Nephron (organoid): Measurements from ENCODE around the gene MAGI2.

Experiments used
- H3K27ac Mint-ChIP-seq, 3 experiments: 2 replicates each; pipeline ENCODE4 v1.8.0; 2020; ENCODE audit warnings: mixed read lengths in 3 of 3, mild to moderate bottlenecking in 2 of 3, moderate library complexity in 1 of 3
- H3K27me3 Mint-ChIP-seq: 2 replicates; pipeline ENCODE4 v1.8.0; 2021; ENCODE audit warnings: low read depth, mild to moderate bottlenecking, moderate library complexity, mixed read lengths
- H3K36me3 Mint-ChIP-seq: 2 replicates; pipeline ENCODE4 v1.8.0; 2020; ENCODE audit warnings: low read depth, mixed read lengths
- H3K4me1 Mint-ChIP-seq: 2 replicates; pipeline ENCODE4 v1.8.0; 2020; ENCODE audit warnings: mixed read lengths
- H3K4me3 Mint-ChIP-seq, 3 experiments: 2 replicates each; pipeline ENCODE4 v1.8.0; 2020; ENCODE audit warnings: mild to moderate bottlenecking in 3 of 3, mixed read lengths in 3 of 3, moderate library complexity in 2 of 3
- H3K9me3 Mint-ChIP-seq: 2 replicates; pipeline ENCODE4 v1.8.0; 2020; ENCODE audit warnings: mixed read lengths
- TF ChIP-seq, protein P1 (sequence below), 3 experiments: fragments of 200-600 bp; sonication (generic); IDR thresholded peaks; one replicate each; pipeline ENCODE4 v1.5.0; 2021; ENCODE audit warnings: antibody characterized with exemption in 3 of 3; ENCODE audit not compliant: unreplicated experiment in 3 of 3

Gene MAGI2

GRCh38 chr7:78862411-78862900 is 591.0 kb downstream of the MAGI2 start:
- peaks cover 16% of the 10 kb centered on the region for H3K9me3 Mint-ChIP-seq
- no peaks in the 10 kb centered on the region for H3K27me3 Mint-ChIP-seq
- H3K4me1 Mint-ChIP-seq = no peaks in the 10 kb centered on the region
- H3K36me3 Mint-ChIP-seq = peaks cover 22% of the 10 kb centered on the region
- H3K4me3 Mint-ChIP-seq = no peak overlapping the region
- TF ChIP-seq, protein P1, sequence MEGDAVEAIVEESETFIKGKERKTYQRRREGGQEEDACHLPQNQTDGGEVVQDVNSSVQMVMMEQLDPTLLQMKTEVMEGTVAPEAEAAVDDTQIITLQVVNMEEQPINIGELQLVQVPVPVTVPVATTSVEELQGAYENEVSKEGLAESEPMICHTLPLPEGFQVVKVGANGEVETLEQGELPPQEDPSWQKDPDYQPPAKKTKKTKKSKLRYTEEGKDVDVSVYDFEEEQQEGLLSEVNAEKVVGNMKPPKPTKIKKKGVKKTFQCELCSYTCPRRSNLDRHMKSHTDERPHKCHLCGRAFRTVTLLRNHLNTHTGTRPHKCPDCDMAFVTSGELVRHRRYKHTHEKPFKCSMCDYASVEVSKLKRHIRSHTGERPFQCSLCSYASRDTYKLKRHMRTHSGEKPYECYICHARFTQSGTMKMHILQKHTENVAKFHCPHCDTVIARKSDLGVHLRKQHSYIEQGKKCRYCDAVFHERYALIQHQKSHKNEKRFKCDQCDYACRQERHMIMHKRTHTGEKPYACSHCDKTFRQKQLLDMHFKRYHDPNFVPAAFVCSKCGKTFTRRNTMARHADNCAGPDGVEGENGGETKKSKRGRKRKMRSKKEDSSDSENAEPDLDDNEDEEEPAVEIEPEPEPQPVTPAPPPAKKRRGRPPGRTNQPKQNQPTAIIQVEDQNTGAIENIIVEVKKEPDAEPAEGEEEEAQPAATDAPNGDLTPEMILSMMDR (IDR thresholded peaks at IDR 0.05; ENCODE audit: unreplicated experiment in 3 of 3) = no peak
- H3K27ac Mint-ChIP-seq = no peak overlapping the region

- TF ChIP-seq, protein P1 (IDR thresholded peaks at IDR 0.05; ENCODE audit: unreplicated experiment in 3 of 3) = no peak
- Mint-ChIP-seq H3K4me1 (peaks cover 7% of the 10 kb centered on the region), H3K9me3 (peaks cover 4% of the 10 kb centered on the region), H3K27ac (no peak overlapping the region), H3K4me3 (no peak overlapping the region), H3K27me3 (no peaks in the 10 kb centered on the region), H3K36me3 (no peaks in the 10 kb centered on the region)
Observed at GRCh38 chr7:78852951-78853350, 600.5 kb downstream of the MAGI2 start.

DNA sequence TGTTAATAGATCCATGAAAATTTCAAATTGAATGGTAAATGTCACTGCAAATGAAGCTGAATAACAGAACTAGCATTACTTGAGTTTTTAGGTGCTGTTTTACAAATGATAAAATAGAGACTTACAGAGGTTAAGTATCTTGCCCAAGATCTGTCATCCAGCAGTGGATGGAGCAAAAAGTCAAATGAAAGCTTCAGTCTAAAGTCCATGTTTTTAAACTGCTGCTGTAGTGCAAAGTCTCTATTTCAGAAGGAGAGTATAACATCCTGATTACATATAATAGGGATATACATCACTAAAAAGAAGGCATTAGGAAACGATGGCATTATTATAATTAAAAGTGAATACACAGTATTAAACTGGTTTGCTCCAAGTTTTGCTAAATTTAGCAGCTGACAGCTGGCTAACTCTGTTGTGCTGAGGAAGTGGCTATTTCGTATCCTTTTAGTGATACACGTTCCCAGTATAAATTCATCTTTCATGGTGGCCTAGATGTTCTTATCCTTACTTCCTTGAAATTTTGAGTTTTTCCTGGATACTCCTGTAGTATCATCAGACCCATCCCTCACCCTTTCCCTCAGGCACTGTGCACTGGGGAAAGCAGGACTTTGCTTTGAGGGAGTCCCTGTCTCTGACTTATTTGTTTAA is 603.2 kb downstream of the MAGI2 start:
- no peaks in the 10 kb centered on the region for H3K27me3 Mint-ChIP-seq

GRCh38 chr7:78845155-78845554 is 608.3 kb downstream of the MAGI2 start:
- H3K27ac Mint-ChIP-seq = no peak overlapping the region
- no peaks in the 10 kb centered on the region for H3K27me3 Mint-ChIP-seq
- H3K36me3 Mint-ChIP-seq = no peaks in the 10 kb centered on the region
- TF ChIP-seq, protein P1 (IDR thresholded peaks at IDR 0.05; ENCODE audit: unreplicated experiment in 3 of 3) = no peak
- H3K4me3 Mint-ChIP-seq = no peak overlapping the region
- peaks cover under 1% of the 10 kb centered on the region for H3K4me1 Mint-ChIP-seq
- no peaks in the 10 kb centered on the region for H3K9me3 Mint-ChIP-seq

More for the DNA sequence above, 603.2 kb downstream of the MAGI2 start:
- peaks cover 7% of the 10 kb centered on the region for H3K4me1 Mint-ChIP-seq
- TF ChIP-seq, protein P1 (IDR thresholded peaks at IDR 0.05; ENCODE audit: unreplicated experiment in 3 of 3) = no peak
- no peak overlapping the region for H3K27ac Mint-ChIP-seq
- no peaks in the 10 kb centered on the region for H3K36me3 Mint-ChIP-seq
- H3K9me3 Mint-ChIP-seq = no peaks in the 10 kb centered on the region
- H3K4me3 Mint-ChIP-seq = no peak overlapping the region

DNA sequence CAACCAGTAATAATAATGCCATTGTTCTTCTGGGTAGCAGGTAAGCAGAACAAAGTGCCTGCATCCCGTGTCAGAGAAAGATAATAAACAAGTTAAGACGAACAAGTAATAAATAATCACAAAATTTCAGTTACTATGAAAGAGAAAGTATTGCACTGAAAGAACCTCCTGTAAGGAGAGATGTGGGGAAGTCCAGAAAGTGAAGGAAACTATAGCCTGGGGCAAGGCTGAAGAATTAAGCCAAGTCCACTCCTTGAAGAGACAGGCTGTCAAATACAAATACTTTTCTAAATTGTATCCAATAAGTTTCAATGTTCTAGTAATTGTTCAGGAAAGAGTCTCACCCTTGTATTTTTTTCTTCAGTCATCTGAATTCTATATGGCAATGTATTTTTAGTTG is 611.4 kb downstream of the MAGI2 start:
- H3K27me3 Mint-ChIP-seq = no peaks in the 10 kb centered on the region
- no peaks in the 10 kb centered on the region for H3K9me3 Mint-ChIP-seq
- no peak overlapping the region for H3K27ac Mint-ChIP-seq
- H3K36me3 Mint-ChIP-seq = no peaks in the 10 kb centered on the region
- TF ChIP-seq, protein P1 (IDR thresholded peaks at IDR 0.05; ENCODE audit: unreplicated experiment in 3 of 3) = no peak
- no peak overlapping the region for H3K4me3 Mint-ChIP-seq
- no peaks in the 10 kb centered on the region for H3K4me1 Mint-ChIP-seq

GRCh38 chr7:78835897-78836296 is 617.6 kb downstream of the MAGI2 start:
- Mint-ChIP-seq H3K4me3 (no peak overlapping the region), H3K9me3 (peaks cover 4% of the 10 kb centered on the region)

More at GRCh38 chr7:78835897-78836296, 617.6 kb downstream of the MAGI2 start:
- Mint-ChIP-seq H3K27me3 (no peaks in the 10 kb centered on the region), H3K36me3 (peaks cover 3% of the 10 kb centered on the region), H3K27ac (no peak overlapping the region), H3K4me1 (no peaks in the 10 kb centered on the region)
- TF ChIP-seq, protein P1 (IDR thresholded peaks at IDR 0.05; ENCODE audit: unreplicated experiment in 3 of 3) = no peak
